ENCODE data around the gene ACRBP.

DNA sequence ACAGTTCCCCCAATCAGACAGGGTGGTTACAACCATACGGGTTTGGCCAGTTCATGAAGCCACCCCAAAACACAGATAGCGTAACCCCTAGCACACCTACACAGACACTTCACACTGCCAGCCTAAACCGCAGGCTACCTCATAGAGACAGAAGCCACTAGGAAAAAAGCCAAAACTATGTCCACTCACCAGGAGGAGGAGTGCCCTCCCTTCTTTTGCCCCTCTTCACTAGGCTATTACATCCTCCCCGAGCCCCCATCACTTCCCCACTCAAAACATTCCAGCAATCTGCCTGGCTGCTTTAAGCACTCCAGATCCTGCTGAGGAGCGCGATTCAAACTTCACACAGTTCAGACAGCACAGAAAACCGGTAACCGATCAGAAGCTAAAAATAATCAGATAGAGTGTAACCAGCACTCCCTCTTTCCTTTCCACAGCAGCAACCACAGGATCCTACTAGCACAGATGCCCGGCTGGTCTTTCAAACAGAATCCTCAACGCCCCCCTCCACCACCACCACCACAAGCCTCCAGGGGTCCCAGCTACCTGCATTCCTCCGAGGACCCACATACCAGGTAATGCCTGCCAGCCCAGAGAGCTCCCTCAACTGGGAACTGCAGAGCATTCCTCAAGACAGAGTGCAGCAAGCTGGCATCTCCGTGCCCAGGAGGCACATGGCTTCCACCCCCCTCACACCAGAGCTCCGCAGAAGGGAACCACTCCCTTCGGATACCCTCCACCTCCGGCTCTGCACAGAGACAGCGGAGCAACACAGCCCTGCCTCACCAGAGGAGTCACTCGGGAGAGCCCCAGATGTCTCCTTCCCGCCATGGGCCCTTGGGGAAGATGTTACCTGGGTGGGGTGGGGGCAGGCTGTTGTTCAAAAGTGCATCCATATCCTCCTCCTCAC is 41.6 kb downstream of the ACRBP start:
- no peak for TF ChIP-seq POLR2A (IDR thresholded peaks at IDR 0.05)
- TF ChIP-seq, protein P1, sequence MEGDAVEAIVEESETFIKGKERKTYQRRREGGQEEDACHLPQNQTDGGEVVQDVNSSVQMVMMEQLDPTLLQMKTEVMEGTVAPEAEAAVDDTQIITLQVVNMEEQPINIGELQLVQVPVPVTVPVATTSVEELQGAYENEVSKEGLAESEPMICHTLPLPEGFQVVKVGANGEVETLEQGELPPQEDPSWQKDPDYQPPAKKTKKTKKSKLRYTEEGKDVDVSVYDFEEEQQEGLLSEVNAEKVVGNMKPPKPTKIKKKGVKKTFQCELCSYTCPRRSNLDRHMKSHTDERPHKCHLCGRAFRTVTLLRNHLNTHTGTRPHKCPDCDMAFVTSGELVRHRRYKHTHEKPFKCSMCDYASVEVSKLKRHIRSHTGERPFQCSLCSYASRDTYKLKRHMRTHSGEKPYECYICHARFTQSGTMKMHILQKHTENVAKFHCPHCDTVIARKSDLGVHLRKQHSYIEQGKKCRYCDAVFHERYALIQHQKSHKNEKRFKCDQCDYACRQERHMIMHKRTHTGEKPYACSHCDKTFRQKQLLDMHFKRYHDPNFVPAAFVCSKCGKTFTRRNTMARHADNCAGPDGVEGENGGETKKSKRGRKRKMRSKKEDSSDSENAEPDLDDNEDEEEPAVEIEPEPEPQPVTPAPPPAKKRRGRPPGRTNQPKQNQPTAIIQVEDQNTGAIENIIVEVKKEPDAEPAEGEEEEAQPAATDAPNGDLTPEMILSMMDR (IDR thresholded peaks at IDR 0.05) = no peak
- TF ChIP-seq POLR2AphosphoS5 (IDR thresholded peaks at IDR 0.05) = no peak
- no peak for TF ChIP-seq EP300 (IDR thresholded peaks at IDR 0.05)

Data from suprapubic skin (tissue), 4 donors.